Measurements from ENCODE around the gene POLG2. TPM values are rescaled to one million over a fixed set of nuclear protein-coding genes. Genes with fewer than 3 reads are reported as not detected.

Gene POLG2
- total and polyA plus RNA-seq, 9 of the 15 experiments (the other 6 are each of a cell fraction or from before 2014, with no cell fraction given) = 13.4 to 44.8 (median 37.0) TPM

GRCh38 chr17:64504769-64505339 lies 8.0 kb upstream of the POLG2 start (continued):
- TF ChIP-seq SFPQ (IDR thresholded peaks at IDR 0.05; ENCODE audit: low read depth, low read length) (peak; percentile 65), TCFL5 (CRISPR knock-in tag; conservative IDR thresholded peaks at IDR 0.05) (no peak), MLX (CRISPR knock-in tag; conservative IDR thresholded peaks at IDR 0.05) (no peak), SIRT6 (IDR thresholded peaks at IDR 0.05; ENCODE audit: low read depth, low read length) (no peak), RBM34 (IDR thresholded peaks at IDR 0.05; ENCODE audit: borderline replicate concordance, insufficient read depth, low read length) (no peak), ZNF24 (IDR thresholded peaks at IDR 0.05) (no peak), SMARCB1 (IDR thresholded peaks at IDR 0.05; ENCODE audit: insufficient read length, low read depth) (no peak), PHB (CRISPR knock-in tag; IDR thresholded peaks at IDR 0.05) (no peak), NBN (IDR thresholded peaks at IDR 0.05; ENCODE audit: low read depth) (no peak), BRF1 (IDR thresholded peaks at IDR 0.05; ENCODE audit: borderline replicate concordance, extremely low read depth, insufficient read length) (no peak), TEAD4 (IDR thresholded peaks at IDR 0.05; ENCODE audit: low read length) (peak; percentile 77), TEAD4 (CRISPR knock-in tag; IDR thresholded peaks at IDR 0.05; ENCODE audit: borderline replicate concordance) (no peak), IRF9 (tag; IDR thresholded peaks at IDR 0.05) (no peak), CREBBP (IDR thresholded peaks at IDR 0.05; ENCODE audit: low read depth, low read length) (no peak), DACH1 (IDR thresholded peaks at IDR 0.05; ENCODE audit: partially characterized antibody) (no peak), TARDBP (IDR thresholded peaks at IDR 0.05) (no peak), MCM2 (IDR thresholded peaks at IDR 0.05; ENCODE audit: low read depth) (no peak), ZNF263 (CRISPR knock-in tag; IDR thresholded peaks at IDR 0.05; ENCODE audit: borderline replicate concordance) (no peak), CBX1 (IDR thresholded peaks at IDR 0.05; ENCODE audit: low read depth) (peak; percentile 9; the same call in 1 of the 2 replicates), TAF7 (tag; IDR thresholded peaks at IDR 0.05) (no peak), U2AF1 (optimal IDR thresholded peaks at IDR 0.05; ENCODE audit: low read depth, low read length) (peak; percentile 16), NKRF (IDR thresholded peaks at IDR 0.05; ENCODE audit: borderline replicate concordance) (0 out of 2 replicates have a peak, but pooled peaks have one; percentile 14), ZNF324 (CRISPR knock-in tag; IDR thresholded peaks at IDR 0.05) (no peak), ETV5 (CRISPR knock-in tag; IDR thresholded peaks at IDR 0.05; ENCODE audit: low read depth) (0 out of 2 replicates have a peak, but pooled peaks have one; percentile 15)
